Right lobe of liver (tissue), 4 donors: ENCODE results near the gene LPCAT2.

Experiments
- POLR2A ChIP-seq: fragments of 450-650 bp; IDR thresholded peaks from one replicate; pipeline ENCODE4 v1.6.1; 2017; ENCODE audit warnings: antibody characterized with exemption, mild to moderate bottlenecking
- TF ChIP-seq, protein P1 (sequence below), 4 donors: fragments of 200-600 bp in 3 of 4; fragments of 450-650 bp in 1 of 4; IDR thresholded peaks; one replicate each; pipeline versions ENCODE4 v1.5.1 to v1.8.0; 2016 to 2022; ENCODE audit warnings: antibody characterized with exemption in 4 of 4, mild to moderate bottlenecking in 2 of 4
- donor health status: DM: no; HTN: no; CAD: no.
- donor health status: DM: no; HTN: no; CAD: no.
- donor health status: DM: no; HTN: yes; CAD: no.

DNA sequence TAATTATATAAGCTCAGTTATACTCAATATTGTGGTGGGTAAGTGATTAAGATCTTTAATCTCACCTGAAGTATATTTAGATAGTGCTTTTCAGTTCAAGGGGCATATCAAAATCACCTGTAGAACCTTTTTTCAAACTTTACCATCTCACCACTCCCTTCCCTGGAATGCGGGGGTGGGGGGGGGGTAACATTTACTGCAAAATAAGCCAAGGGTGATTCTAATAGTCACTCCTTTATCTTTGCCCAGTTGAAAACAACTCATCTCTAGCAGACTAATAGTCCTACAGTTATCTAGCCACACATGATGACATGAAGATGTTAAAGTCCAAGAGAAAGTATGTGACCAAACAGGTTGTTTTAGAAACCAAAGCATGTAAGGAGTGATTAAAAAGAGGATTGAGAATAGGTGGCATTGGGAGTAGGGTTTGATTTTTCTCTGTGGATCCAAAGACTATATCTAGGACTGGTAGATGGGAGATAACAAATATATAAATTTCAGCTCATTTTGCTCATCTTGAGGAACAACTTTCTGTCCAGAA is 21.5 kb downstream of the LPCAT2 start:
- TF ChIP-seq, protein P1, sequence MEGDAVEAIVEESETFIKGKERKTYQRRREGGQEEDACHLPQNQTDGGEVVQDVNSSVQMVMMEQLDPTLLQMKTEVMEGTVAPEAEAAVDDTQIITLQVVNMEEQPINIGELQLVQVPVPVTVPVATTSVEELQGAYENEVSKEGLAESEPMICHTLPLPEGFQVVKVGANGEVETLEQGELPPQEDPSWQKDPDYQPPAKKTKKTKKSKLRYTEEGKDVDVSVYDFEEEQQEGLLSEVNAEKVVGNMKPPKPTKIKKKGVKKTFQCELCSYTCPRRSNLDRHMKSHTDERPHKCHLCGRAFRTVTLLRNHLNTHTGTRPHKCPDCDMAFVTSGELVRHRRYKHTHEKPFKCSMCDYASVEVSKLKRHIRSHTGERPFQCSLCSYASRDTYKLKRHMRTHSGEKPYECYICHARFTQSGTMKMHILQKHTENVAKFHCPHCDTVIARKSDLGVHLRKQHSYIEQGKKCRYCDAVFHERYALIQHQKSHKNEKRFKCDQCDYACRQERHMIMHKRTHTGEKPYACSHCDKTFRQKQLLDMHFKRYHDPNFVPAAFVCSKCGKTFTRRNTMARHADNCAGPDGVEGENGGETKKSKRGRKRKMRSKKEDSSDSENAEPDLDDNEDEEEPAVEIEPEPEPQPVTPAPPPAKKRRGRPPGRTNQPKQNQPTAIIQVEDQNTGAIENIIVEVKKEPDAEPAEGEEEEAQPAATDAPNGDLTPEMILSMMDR (IDR thresholded peaks at IDR 0.05) = no peak
- no peak for TF ChIP-seq POLR2A
